AG08395 (cell line): ENCODE data around the gene A1BG.

Experiments
- DNase-seq: peaks from one replicate; pipeline ENCODE4 v3.0.0; 2012; ENCODE audit warnings: mixed read lengths, low spot score

The A1BG gene

GRCh38 chr19:58296104-58296503 lies 57.2 kb downstream of the A1BG start:
- peak; percentile 12 for DNase-seq
